ES-I3 (cell line): ENCODE data around the gene G2E3.
A peak's percentile ranks its signal among the peaks of the same experiment; 100 is the strongest.
"Not testable (repeated sequence)": the region's sequence is repeated elsewhere in the genome, so short reads cannot be mapped to it uniquely, and the experiment has no call there.

ENCODE experiments used
- H3K36me3 ChIP-seq: 2 replicates; pipeline ENCODE4 v1.6.1; 2013; ENCODE audit warnings: mild to moderate bottlenecking, low read length, control low read depth, moderate library complexity; ENCODE audit not compliant: insufficient read depth
- H3K4me1 ChIP-seq: 2 replicates; pipeline ENCODE4 v1.6.1; 2013; ENCODE audit warnings: mild to moderate bottlenecking, control low read depth, low read length; ENCODE audit not compliant: insufficient read depth
- H3K9ac ChIP-seq: 2 replicates; pipeline ENCODE4 v1.6.1; 2013; ENCODE audit warnings: low read depth, mild to moderate bottlenecking, low read length, moderate library complexity
- H3K9me3 ChIP-seq: 2 replicates; pipeline ENCODE4 v1.6.1; 2013; ENCODE audit warnings: mild to moderate bottlenecking, low read length, moderate library complexity; ENCODE audit not compliant: control insufficient read depth, insufficient read depth

Gene G2E3

DNA sequence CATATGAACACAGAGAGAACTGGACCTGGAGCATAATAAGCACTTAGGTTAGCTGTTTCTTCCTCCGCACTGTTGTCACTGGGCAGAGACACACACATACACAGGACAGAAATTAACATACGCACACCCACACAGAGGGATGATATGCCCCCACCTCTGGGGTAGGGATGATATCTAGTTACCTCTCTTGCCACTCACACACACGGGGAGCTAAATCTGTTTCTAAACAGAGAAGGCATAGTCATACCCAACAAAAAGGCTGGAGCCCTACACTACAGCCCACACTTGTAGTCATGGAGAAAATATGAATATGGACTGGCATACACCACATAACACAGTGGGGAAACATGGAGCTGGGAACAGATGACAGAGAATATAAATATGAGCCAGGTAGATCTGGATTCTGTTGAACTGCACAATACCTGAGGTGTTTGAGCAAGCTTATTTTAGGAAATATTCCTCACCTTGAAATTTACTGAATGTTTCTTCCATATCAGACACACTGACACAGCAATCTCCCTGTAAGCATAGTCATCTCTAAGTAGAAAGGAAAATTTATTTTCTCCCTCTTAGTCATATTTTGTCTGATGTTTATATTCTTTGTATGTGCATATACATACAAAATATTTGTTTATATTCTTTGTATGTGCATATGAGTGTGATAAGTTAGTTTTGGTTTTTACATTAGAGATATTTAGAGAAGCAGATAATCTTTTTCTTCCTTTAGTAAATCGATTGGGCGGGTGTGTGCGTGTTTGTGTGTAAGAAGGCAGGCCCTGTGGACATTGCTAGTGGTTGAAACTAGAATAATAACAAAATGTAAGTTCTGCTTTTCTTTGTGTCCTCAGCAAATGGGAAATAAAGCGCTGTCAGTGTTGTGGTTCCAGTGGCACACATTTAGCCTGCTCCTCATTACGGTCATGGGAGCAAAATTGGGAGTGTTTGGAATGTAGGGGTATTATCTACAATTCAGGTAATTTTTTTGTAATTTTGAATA is 42.3 kb downstream of the G2E3 start:
- Histone ChIP-seq H3K9ac (no peak overlapping the region), H3K9me3 (no peaks in the 10 kb centered on the region), H3K36me3 (peaks cover 15% of the 10 kb centered on the region), H3K4me1 (no peaks in the 10 kb centered on the region)

DNA sequence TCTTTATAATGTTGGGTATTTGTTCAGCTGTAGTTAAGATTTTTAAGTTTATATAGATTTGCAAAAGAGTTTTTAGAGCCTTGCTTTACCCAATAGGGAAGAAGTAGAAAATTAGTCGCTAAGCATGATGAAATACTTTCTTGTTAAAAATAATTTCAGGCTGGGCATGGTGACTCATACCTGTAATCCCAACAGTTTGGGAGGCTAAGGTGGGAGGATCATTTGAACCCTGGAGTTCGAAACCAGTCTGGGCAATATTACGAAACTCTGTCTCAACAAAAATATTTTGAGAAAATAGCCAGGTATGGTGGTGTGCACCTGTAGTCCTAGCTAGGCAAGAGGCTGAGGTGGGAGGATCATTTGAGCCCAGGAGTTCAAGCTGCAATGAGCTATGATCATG is 44.4 kb downstream of the G2E3 start:
- no peak overlapping the region for H3K9ac ChIP-seq
- H3K9me3 ChIP-seq, result no peaks in the 10 kb centered on the region
- peaks cover 19% of the 10 kb centered on the region for H3K36me3 ChIP-seq
- no peaks in the 10 kb centered on the region for H3K4me1 ChIP-seq

DNA sequence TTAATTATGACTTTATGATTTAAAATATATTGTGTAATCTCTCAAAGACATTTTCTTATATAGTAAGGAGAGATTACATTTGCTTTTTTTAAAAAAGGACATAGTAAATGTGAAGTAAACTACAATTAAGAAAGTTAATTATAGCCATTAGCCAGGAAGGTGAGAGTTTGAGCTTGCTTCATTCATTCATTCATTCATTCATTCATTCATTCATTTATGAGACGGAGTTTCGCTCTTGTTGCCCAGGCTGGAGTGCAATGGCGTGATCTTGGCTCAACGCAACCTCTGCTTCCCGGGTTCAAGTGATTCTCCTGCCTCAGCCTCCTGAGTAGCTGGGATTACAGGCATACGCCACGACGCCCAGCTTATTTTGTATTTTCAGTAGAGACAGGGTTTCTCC is 45.7 kb downstream of the G2E3 start:
- not testable (repeated sequence) for H3K9me3 ChIP-seq, H3K4me1 ChIP-seq, H3K9ac ChIP-seq
- peaks cover 19% of the 10 kb centered on the region for H3K36me3 ChIP-seq

- no peaks in the 10 kb centered on the region for H3K9me3 ChIP-seq
- H3K36me3 ChIP-seq, result peaks cover 15% of the 10 kb centered on the region
- H3K4me1 ChIP-seq, result no peaks in the 10 kb centered on the region
- H3K9ac ChIP-seq, result no peak overlapping the region
Measured at GRCh38 chr14:30607156-30607780, 48.3 kb downstream of the G2E3 start.

DNA sequence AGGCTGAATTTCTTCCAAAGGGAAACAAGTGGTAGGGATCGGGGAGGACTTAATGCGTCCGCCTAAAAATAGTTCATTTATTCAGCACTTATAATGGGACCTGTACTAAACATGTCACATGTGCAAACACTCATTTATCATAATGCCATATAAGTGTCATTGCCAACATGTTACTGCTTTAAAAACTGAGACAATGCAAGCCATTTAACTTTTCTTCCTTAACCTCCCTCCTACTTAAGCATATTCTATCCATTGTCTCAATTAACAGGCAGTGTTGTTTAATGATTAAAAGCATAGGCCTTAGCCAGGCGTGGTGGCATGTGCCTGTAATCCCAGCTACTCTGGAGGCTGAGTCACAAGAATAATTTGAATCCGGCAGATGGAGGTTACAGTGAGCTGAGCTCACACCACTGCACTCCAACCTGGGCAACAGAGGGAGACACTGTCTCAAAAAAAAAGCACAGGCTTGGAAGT is 49.6 kb downstream of the G2E3 start:
- H3K4me1 ChIP-seq, result no peaks in the 10 kb centered on the region
- no peaks in the 10 kb centered on the region for H3K9me3 ChIP-seq
- peaks cover 10% of the 10 kb centered on the region for H3K36me3 ChIP-seq
- H3K9ac ChIP-seq, result no peak overlapping the region

DNA sequence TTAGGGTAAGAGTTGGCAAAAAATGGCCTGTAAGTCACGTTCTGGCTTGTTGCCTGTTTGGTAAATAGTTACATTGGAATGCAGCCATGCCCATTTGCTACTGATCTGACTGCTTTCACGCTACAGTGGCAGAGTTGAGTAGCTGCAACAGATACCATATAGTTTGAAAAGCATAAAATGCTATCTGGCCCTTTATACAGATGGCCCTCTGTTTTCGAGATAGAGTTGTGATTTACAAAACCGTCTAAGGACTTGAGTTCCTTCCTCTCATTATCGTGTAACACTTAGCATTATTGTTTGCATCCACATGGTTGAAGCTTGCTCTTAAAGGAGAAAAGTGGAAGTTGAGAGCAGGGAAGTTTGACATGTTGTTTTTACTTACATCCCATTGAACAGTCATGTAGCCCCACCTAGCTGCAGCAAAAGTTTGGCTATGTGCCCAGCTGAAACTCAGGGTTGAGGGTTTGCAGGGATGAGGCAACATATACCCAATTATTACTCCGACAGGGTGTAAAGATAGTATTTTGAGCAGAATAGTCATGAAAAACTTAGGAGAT is 51.9 kb downstream of the G2E3 start:
- no peaks in the 10 kb centered on the region for H3K9me3 ChIP-seq
- H3K4me1 ChIP-seq, result no peaks in the 10 kb centered on the region
- H3K9ac ChIP-seq, result no peak overlapping the region
- peaks cover 7% of the 10 kb centered on the region for H3K36me3 ChIP-seq

DNA sequence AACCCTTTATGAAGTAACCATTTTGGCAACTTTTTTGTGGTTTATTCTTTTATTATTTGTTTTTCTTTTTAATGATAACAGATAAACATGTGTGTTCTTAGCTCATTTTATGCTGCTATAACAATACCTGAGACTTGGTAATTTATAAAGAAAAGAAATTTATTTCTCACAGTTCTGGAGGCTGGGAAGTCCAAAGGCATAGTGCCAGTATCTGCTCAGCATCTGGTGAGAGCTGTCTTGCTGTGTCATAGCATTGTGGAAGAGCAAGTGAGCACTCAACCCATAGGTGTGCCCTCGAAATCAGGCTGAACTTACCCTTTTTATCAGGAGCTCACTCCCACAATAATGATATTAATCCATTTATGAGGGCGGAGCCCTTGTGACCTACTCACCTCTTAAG is 55.2 kb downstream of the G2E3 start:
- no peaks in the 10 kb centered on the region for H3K9me3 ChIP-seq
- H3K36me3 ChIP-seq, result peaks cover 3% of the 10 kb centered on the region
- H3K9ac ChIP-seq, result no peak overlapping the region
- no peaks in the 10 kb centered on the region for H3K4me1 ChIP-seq

DNA sequence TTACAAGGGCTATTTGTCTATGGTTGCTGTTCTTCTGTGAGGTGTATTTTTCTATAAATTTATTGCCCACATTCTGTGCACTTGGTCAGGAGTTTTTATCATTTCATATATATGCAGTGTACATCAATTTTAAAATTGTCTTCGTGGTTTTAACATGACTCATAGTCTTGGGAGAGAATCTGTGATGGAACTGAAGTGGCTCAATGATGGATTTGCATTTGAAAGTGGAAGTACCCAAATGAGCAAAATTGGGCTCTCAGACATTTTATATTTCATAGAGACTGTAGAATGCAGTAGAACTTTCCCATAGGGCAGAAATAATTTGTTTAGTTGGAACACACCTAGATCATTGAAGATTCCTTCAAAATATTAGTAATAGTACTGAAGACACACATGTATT is 61.2 kb downstream of the G2E3 start:
- Histone ChIP-seq H3K36me3 (no peaks in the 10 kb centered on the region), H3K9ac (no peak overlapping the region), H3K4me1 (no peaks in the 10 kb centered on the region), H3K9me3 (no peaks in the 10 kb centered on the region)

- no peaks in the 10 kb centered on the region for H3K36me3 ChIP-seq
- H3K4me1 ChIP-seq, result no peaks in the 10 kb centered on the region
- H3K9ac ChIP-seq, result peak overlapping the region; percentile 99
- no peaks in the 10 kb centered on the region for H3K9me3 ChIP-seq
Measured at GRCh38 chr14:30621354-30621939, 62.5 kb downstream of the G2E3 start.

DNA sequence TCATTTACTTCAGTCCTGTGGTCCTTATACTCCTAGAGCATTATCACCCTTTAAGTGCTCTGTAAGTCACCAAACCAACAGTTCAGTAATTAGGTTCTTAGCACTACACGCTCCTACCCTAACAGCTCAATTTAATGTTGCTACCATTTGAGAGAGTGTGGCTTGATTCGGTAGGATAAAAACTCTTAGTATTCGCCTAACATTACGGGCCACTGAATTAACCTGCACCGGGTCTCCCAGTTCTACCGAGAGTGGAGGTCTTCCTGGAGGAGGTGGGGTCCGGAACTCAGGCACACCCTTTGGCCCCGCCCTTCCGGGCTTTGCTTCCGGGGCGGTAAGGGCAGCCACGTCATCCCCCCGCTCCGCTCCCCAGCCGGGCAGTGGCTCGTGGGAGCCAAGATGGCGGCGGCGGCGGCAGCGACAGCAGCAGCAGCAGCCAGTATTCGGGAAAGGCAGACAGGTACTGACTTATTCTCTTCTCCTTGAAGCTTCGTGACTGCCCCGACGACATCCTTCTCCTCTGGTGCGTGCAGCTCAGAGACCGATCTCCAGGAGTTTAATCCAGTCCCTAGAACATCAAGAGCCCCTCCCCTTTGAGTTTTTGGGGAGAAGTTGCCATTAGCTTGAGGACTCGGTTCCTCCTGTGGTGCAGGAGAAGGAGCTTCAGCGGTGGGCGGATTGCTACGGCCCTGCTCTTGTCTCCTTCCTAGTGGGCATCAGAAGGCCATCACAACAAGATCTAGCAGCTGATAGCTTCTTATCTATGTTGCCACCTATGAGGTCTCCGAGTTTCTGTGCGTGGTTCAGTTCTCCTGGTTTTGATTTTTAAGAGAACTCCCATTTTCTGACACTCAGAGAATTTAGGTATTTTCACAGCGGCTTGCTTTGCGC is 63.2 kb downstream of the G2E3 start, which contains the start of gene SCFD1:
Gene SCFD1 (plus strand): TSS at position 380 of the 891 bp plus-strand sequence. CDS start 20 bp downstream, at position 400.
- Histone ChIP-seq H3K4me1 (no peaks in the 10 kb centered on the region), H3K9me3 (no peaks in the 10 kb centered on the region), H3K36me3 (no peaks in the 10 kb centered on the region), H3K9ac (peak within 1 kb of the TSS; percentile 99)

GRCh38 chr14:30623412-30624131 is 64.6 kb downstream of the G2E3 start:
- no peak overlapping the region for H3K9ac ChIP-seq
- no peaks in the 10 kb centered on the region for H3K4me1 ChIP-seq
- H3K36me3 ChIP-seq, result no peaks in the 10 kb centered on the region
- H3K9me3 ChIP-seq, result no peaks in the 10 kb centered on the region

GRCh38 chr14:30624132-30624423 is 65.1 kb downstream of the G2E3 start:
- no peaks in the 10 kb centered on the region for H3K36me3 ChIP-seq
- H3K9me3 ChIP-seq, result no peaks in the 10 kb centered on the region
- H3K4me1 ChIP-seq, result no peaks in the 10 kb centered on the region
- no peak overlapping the region for H3K9ac ChIP-seq

GRCh38 chr14:30625533-30625932 is 66.6 kb downstream of the G2E3 start:
- Histone ChIP-seq H3K9ac (no peak overlapping the region), H3K9me3 (no peaks in the 10 kb centered on the region), H3K36me3 (no peaks in the 10 kb centered on the region), H3K4me1 (no peaks in the 10 kb centered on the region)
